ENCODE measurements around the gene CPA5.

Gene CPA5

DNA sequence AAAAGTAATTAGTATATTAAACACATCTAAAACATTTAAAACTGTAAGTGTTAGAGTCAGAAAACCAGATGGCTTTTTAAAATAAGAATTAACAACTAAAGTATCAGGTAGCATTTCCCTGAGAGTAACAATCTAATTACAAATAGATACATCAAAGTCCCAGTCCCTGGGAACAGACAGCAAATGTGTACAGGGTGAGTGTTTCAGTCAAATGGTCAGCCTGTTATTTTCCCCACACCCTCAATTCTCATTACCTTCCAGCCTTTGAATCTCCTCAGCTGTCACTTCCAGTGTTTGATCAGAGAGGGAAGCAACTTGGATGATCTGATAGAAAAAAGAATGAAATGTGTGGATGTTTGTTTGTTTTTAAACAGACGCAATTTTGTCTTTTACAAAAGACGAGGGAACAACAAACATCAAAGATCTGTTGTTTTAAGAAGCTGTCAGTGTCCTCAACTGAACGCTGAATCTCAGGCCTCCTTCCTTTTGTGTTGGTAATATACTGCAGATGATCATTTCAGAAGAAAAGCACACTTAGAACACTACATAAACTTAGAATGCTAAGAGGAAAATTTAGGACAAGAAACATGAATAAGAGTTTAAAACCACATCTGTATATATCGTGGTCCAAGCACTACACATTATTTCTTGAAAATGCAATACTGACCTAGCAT, 66.4 kb downstream of the CPA5 start:
- no peak overlapping the region for H3K4me3 ChIP-seq (ENCODE audit: control insufficient read depth, low read depth, low read length)
- DNase-seq (ENCODE audit: low read depth) = no peak
- TF ChIP-seq, protein P1, sequence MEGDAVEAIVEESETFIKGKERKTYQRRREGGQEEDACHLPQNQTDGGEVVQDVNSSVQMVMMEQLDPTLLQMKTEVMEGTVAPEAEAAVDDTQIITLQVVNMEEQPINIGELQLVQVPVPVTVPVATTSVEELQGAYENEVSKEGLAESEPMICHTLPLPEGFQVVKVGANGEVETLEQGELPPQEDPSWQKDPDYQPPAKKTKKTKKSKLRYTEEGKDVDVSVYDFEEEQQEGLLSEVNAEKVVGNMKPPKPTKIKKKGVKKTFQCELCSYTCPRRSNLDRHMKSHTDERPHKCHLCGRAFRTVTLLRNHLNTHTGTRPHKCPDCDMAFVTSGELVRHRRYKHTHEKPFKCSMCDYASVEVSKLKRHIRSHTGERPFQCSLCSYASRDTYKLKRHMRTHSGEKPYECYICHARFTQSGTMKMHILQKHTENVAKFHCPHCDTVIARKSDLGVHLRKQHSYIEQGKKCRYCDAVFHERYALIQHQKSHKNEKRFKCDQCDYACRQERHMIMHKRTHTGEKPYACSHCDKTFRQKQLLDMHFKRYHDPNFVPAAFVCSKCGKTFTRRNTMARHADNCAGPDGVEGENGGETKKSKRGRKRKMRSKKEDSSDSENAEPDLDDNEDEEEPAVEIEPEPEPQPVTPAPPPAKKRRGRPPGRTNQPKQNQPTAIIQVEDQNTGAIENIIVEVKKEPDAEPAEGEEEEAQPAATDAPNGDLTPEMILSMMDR (conservative IDR thresholded peaks at IDR 0.05; ENCODE audit: control insufficient read depth, insufficient read depth, low read depth, low read length) = no peak

DNA sequence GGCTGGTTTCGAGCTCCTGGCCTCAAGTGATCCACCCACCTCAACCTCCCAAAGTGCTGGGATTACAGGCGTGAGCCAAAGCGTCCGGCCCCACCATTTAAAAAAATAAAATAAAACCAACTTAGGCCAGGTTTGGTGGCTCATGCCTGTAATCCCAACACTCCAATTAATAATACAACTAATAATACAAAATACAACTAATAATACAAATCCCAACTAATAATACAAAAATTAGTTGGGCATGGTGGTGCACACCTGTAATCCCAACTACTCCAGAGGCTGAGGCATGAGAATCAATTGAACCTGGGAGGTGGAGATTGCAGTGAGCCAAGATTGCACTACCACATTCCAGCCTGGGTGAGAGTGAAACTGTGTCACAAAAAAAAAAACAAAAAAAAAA, 68.6 kb downstream of the CPA5 start:
- H3K4me3 ChIP-seq (ENCODE audit: control insufficient read depth, low read depth, low read length) = no peak overlapping the region
- TF ChIP-seq, protein P1 (conservative IDR thresholded peaks at IDR 0.05; ENCODE audit: control insufficient read depth, insufficient read depth, low read depth, low read length) = no peak
- DNase-seq (ENCODE audit: low read depth) = no peak

DNA sequence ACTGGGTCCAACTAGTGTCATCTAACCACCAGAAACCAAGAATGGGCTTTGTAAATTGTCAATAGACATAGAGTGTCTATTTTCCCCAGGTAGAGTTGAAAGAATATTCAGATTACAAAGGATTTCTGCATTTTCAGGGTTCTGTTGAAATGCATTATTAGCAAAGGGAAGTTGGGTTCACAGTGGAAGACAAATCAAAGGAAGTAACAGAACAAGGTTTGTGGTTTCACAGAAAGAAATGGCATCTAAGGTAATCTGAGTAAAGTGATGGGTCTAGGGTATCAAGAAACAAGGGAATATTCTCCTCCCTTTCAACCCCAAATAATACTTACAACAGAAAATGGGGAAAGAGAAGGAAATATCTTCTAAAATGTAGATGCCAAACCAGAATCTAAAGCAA, 70.4 kb downstream of the CPA5 start:
- TF ChIP-seq, protein P1 (conservative IDR thresholded peaks at IDR 0.05; ENCODE audit: control insufficient read depth, insufficient read depth, low read depth, low read length) = no peak
- DNase-seq (ENCODE audit: low read depth) = no peak
- H3K4me3 ChIP-seq (ENCODE audit: control insufficient read depth, low read depth, low read length) = no peak overlapping the region

DNA sequence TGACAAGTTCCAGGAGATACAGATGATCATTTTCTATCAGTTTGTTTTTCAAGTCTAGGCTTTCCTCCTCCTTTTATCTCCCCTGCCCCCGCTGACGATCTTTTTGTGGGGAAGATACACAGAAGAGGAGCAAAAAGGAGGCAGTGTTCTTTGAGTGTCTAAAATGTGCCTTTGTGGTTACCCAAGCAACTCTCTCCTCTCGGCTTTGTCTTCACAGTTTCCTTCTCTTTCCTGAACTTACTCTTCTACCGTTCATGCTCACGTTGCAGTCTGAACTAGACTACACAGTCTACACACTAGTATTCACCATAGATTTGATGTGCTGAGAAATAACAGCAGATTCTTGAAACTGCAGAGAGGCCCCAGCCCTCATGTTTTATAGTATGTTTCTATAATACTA, 72.6 kb downstream of the CPA5 start:
- TF ChIP-seq, protein P1 (conservative IDR thresholded peaks at IDR 0.05; ENCODE audit: control insufficient read depth, insufficient read depth, low read depth, low read length) = no peak
- H3K4me3 ChIP-seq (ENCODE audit: control insufficient read depth, low read depth, low read length) = no peak overlapping the region
- DNase-seq (ENCODE audit: low read depth) = no peak

DNA sequence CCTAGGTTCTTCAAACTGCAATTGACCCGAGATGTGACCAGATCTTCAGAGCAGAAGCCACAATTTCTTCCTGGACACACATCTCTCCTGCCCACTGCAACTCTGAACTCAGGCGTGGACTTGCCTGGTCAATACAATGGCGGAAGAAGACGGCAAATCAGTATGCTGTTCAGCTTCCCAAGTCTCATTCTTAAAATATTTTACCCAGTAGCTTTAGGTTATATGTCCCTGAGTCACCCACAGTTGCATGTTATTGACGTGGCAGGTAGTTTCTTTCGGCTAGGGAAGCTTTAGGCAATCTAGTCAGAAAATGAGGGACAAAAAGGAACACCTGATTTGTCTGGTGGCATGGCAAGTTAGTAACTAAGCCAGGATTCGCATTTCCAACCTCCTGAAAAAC, 73.7 kb downstream of the CPA5 start:
- H3K4me3 ChIP-seq (ENCODE audit: control insufficient read depth, low read depth, low read length) = no peak overlapping the region
- TF ChIP-seq, protein P1 (conservative IDR thresholded peaks at IDR 0.05; ENCODE audit: control insufficient read depth, insufficient read depth, low read depth, low read length) = no peak
- DNase-seq (ENCODE audit: low read depth) = no peak
